Upper lobe of right lung (tissue), 1 donor: ENCODE measurements around the gene MSANTD1. TPM values are rescaled to one million over a fixed set of nuclear protein-coding genes. Genes with fewer than 3 reads are reported as not detected.

Experiments used
- ATAC-seq: fragments of 200-7000 bp; cut with Tn5 transposase; one replicate; pipeline ENCODE4 v1.9.1; 2020; ENCODE audit warnings: mild to moderate bottlenecking, moderate library complexity
- DNase-seq: peaks from one replicate; pipeline ENCODE4 v3.0.0-alpha.2; 2020
- H3K27ac ChIP-seq: fragments of 200-600 bp; one replicate; pipeline ENCODE4 v1.8.0; 2022
- H3K27me3 ChIP-seq: fragments of 200-600 bp; one replicate; pipeline ENCODE4 v1.8.0; 2022; ENCODE audit warnings: mild to moderate bottlenecking
- H3K36me3 ChIP-seq: fragments of 200-600 bp; one replicate; pipeline ENCODE4 v1.8.0; 2022
- H3K4me1 ChIP-seq: fragments of 200-600 bp; one replicate; pipeline ENCODE4 v1.8.0; 2022
- H3K4me3 ChIP-seq: fragments of 200-600 bp; one replicate; pipeline ENCODE4 v1.8.0; 2022; ENCODE audit warnings: mild to moderate bottlenecking
- H3K9me3 ChIP-seq: fragments of 200-600 bp; one replicate; pipeline ENCODE4 v1.8.0; 2022
- intact Hi-C: fragments of 100-400 bp; cut with DNase I; formaldehyde crosslinking; loops from one replicate; pipeline ENCODE4 v1.11.0; 2022
- total RNA-seq: library from RNA; stranded (reverse); fragmentation: NEBNext Ultra II Directional; extraction: Animal tissue kit (Norgen Biotek cat#: 25700); gene quantifications from one replicate; pipeline ENCODE4 v1.2.1, GENCODE V29; 2021
- TF ChIP-seq, protein P1 (sequence below): fragments of 200-600 bp; IDR thresholded peaks from one replicate; pipeline ENCODE4 v1.8.0; 2022; ENCODE audit warnings: antibody characterized with exemption
- donor health status: DM: no; HTN: yes; CAD: no; lungs with severe emphysema.

The MSANTD1 gene
- total RNA-seq, 1 donor from 2014 or later = 1.0 TPM

DNA sequence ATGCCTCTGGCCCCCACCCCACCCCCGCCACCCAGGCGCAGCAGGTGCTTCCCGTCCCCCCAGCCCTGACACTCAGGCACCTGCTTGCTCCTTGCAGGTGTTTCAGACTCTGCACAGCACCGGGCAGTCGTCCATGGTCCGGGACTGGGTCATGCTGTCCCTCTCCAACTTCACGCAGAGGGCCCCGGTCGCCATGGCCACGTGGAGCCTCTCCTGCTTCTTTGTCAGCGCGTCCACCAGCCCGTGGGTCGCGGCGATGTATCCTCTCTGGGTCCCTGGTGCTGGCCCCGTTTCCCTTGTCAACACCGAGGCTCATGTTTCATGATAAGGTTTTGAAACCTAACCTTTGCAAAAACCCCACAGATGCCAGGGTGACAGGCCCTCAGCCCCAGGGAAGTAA, 10.2 kb upstream of the MSANTD1 start:
- intact Hi-C loops = no loop called here
- H3K9me3 ChIP-seq = no peaks in the 10 kb centered on the region
- no peak overlapping the region for H3K27ac ChIP-seq
- DNase-seq = no peak
- H3K4me1 ChIP-seq = no peaks in the 10 kb centered on the region
- no peak overlapping the region for H3K4me3 ChIP-seq
- ATAC-seq = no peak
- H3K27me3 ChIP-seq = no peaks in the 10 kb centered on the region
- H3K36me3 ChIP-seq = peaks cover 86% of the 10 kb centered on the region
- TF ChIP-seq, protein P1, sequence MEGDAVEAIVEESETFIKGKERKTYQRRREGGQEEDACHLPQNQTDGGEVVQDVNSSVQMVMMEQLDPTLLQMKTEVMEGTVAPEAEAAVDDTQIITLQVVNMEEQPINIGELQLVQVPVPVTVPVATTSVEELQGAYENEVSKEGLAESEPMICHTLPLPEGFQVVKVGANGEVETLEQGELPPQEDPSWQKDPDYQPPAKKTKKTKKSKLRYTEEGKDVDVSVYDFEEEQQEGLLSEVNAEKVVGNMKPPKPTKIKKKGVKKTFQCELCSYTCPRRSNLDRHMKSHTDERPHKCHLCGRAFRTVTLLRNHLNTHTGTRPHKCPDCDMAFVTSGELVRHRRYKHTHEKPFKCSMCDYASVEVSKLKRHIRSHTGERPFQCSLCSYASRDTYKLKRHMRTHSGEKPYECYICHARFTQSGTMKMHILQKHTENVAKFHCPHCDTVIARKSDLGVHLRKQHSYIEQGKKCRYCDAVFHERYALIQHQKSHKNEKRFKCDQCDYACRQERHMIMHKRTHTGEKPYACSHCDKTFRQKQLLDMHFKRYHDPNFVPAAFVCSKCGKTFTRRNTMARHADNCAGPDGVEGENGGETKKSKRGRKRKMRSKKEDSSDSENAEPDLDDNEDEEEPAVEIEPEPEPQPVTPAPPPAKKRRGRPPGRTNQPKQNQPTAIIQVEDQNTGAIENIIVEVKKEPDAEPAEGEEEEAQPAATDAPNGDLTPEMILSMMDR = no peak

DNA sequence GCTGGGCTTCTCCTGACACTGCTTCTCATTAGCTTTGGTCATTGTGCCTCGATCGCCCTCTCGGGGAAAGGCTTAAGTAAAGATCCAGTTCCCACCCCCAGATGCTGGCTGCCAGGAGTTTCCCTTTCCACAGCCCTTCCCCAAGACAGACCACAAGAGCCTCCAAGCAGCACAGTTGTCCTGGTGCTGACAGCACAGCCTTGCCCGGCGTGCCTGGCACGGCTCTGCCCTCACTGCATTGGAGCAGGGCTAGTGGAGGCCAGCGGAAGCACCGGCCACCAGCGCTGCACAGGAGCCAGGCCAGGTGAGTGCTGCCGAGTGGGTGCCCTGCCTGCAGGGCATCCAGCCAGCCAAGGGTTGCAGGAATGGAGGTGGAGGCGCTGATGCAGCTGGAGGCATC, 9.7 kb upstream of the MSANTD1 start:
- intact Hi-C loops = no loop called here
- Histone ChIP-seq H3K27ac (no peak overlapping the region), H3K9me3 (no peaks in the 10 kb centered on the region), H3K4me1 (no peaks in the 10 kb centered on the region), H3K36me3 (peaks cover 81% of the 10 kb centered on the region), H3K27me3 (no peaks in the 10 kb centered on the region), H3K4me3 (no peak overlapping the region)
- ATAC-seq = no peak
- TF ChIP-seq, protein P1 = no peak
- DNase-seq = no peak

DNA sequence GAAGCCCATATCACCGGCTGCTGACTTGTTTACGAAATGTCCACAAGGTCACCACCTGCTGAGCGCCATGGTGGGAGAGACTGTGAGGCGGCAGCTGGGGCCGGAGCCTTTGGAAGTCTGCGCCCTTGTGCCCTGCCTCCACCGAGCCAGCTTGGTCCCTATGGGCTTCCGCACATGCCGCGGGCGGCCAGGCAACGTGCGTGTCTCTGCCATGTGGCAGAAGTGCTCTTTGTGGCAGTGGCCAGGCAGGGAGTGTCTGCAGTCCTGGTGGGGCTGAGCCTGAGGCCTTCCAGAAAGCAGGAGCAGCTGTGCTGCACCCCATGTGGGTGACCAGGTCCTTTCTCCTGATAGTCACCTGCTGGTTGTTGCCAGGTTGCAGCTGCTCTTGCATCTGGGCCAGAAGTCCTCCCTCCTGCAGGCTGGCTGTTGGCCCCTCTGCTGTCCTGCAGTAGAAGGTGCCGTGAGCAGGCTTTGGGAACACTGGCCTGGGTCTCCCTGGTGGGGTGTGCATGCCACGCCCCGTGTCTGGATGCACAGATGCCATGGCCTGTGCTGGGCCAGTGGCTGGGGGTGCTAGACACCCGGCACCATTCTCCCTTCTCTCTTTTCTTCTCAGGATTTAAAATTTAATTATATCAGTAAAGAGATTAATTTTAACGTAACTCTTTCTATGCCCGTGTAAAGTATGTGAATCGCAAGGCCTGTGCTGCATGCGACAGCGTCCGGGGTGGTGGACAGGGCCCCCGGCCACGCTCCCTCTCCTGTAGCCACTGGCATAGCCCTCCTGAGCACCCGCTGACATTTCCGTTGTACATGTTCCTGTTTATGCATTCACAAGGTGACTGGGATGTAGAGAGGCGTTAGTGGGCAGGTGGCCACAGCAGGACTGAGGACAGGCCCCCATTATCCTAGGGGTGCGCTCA, 8.7 kb upstream of the MSANTD1 start:
- H3K27ac ChIP-seq = no peak overlapping the region
- H3K27me3 ChIP-seq = no peaks in the 10 kb centered on the region
- no peaks in the 10 kb centered on the region for H3K9me3 ChIP-seq
- peaks cover 73% of the 10 kb centered on the region for H3K36me3 ChIP-seq
- H3K4me1 ChIP-seq = no peaks in the 10 kb centered on the region
- intact Hi-C loops = no loop called here
- H3K4me3 ChIP-seq = no peak overlapping the region
- ATAC-seq = no peak
- TF ChIP-seq, protein P1 = no peak
- DNase-seq = no peak

DNA sequence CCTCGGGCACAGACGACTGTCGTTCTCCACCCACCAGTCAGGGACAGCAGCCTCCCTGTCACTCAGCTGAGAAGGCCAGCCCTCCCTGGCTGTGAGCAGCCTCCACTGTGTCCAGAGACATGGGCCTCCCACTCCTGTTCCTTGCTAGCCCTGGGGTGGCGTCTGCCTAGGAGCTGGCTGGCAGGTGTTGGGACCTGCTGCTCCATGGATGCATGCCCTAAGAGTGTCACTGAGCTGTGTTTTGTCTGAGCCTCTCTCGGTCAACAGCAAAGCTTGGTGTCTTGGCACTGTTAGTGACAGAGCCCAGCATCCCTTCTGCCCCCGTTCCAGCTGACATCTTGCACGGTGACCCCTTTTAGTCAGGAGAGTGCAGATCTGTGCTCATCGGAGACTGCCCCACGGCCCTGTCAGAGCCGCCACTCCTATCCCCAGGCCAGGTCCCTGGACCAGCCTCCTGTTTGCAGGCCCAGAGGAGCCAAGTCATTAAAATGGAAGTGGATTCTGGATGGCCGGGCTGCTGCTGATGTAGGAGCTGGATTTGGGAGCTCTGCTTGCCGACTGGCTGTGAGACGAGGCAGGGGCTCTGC, 7.9 kb upstream of the MSANTD1 start:
- DNase-seq = no peak

DNA sequence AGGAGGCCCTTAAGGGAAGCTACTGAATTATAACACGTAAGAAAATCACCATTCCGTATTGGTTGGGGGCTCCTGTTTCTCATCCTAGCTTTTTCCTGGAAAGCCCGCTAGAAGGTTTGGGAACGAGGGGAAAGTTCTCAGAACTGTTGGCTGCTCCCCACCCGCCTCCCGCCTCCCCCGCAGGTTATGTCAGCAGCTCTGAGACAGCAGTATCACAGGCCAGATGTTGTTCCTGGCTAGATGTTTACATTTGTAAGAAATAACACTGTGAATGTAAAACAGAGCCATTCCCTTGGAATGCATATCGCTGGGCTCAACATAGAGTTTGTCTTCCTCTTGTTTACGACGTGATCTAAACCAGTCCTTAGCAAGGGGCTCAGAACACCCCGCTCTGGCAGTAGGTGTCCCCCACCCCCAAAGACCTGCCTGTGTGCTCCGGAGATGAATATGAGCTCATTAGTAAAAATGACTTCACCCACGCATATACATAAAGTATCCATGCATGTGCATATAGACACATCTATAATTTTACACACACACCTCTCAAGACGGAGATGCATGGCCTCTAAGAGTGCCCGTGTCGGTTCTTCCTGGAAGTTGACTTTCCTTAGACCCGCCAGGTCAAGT, 6.9 kb upstream of the MSANTD1 start:
- peaks cover 56% of the 10 kb centered on the region for H3K36me3 ChIP-seq
- ATAC-seq (no peak), DNase-seq (no peak)

More for the DNA sequence above, 7.9 kb upstream of the MSANTD1 start:
- Histone ChIP-seq H3K27ac (no peak overlapping the region), H3K4me1 (no peaks in the 10 kb centered on the region), H3K4me3 (no peak overlapping the region), H3K27me3 (no peaks in the 10 kb centered on the region), H3K9me3 (no peaks in the 10 kb centered on the region), H3K36me3 (peaks cover 66% of the 10 kb centered on the region)
- TF ChIP-seq, protein P1 = no peak
- intact Hi-C loops = no loop called here
- no peak for ATAC-seq

More for the DNA sequence above, 6.9 kb upstream of the MSANTD1 start:
- intact Hi-C loops = no loop called here
- Histone ChIP-seq H3K9me3 (no peaks in the 10 kb centered on the region), H3K4me1 (no peaks in the 10 kb centered on the region), H3K4me3 (no peak overlapping the region), H3K27me3 (no peaks in the 10 kb centered on the region), H3K27ac (no peak overlapping the region)
- TF ChIP-seq, protein P1 = no peak
